SU-DHL-6 (cell line): ENCODE measurements around the gene ZNF514.

ENCODE experiments used
- EZH2phosphoT487 ChIP-seq: fragments of 200-600 bp; sonication (generic), shearing (Covaris generic); conservative IDR thresholded peaks from 2 replicates; pipeline ENCODE4 v1.6.1; 2018; ENCODE audit warnings: mild to moderate bottlenecking, antibody characterized with exemption, low read length, moderate library complexity, mixed read lengths
- TF ChIP-seq, protein P1 (sequence below): fragments of 200-600 bp; sonication (generic); IDR thresholded peaks from one replicate; pipeline ENCODE4 v1.5.1; 2017; ENCODE audit warnings: antibody characterized with exemption, mild to moderate bottlenecking, low read length, moderate library complexity; ENCODE audit not compliant: insufficient read depth, poor library complexity, severe bottlenecking

DNA sequence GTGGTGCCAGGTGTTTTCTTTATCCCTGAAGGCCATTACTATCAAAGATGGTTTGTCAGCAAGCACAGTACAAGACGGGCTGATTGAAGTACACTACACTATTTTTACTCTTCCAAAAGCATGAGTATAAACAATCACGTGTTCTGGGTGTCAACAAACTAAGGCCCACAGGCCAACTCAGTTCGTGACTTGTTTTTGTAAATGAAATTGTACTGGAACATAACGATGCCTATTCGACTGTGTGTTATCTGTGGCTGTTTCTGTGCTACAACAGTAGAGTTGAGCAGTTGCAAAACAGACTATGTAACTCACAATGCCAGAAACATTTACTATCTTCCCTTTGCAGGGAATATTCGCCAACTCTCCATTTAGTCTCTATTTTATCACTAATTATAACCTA lies 50.4 kb downstream of the ZNF514 start:
- TF ChIP-seq, protein P1, sequence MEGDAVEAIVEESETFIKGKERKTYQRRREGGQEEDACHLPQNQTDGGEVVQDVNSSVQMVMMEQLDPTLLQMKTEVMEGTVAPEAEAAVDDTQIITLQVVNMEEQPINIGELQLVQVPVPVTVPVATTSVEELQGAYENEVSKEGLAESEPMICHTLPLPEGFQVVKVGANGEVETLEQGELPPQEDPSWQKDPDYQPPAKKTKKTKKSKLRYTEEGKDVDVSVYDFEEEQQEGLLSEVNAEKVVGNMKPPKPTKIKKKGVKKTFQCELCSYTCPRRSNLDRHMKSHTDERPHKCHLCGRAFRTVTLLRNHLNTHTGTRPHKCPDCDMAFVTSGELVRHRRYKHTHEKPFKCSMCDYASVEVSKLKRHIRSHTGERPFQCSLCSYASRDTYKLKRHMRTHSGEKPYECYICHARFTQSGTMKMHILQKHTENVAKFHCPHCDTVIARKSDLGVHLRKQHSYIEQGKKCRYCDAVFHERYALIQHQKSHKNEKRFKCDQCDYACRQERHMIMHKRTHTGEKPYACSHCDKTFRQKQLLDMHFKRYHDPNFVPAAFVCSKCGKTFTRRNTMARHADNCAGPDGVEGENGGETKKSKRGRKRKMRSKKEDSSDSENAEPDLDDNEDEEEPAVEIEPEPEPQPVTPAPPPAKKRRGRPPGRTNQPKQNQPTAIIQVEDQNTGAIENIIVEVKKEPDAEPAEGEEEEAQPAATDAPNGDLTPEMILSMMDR, result no peak
- TF ChIP-seq EZH2phosphoT487, result no peak
